Panc1 (cell line): ENCODE measurements around the gene GPX3. TPM values are rescaled to one million over a fixed set of nuclear protein-coding genes. Genes with fewer than 3 reads are reported as not detected.

Experiments used
- ATAC-seq: fragments of 200-7000 bp; cut with Tn5 transposase; 2 replicates; pipeline ENCODE4 v1.9.1; 2020; ENCODE audit warnings: mild to moderate bottlenecking, moderate library complexity
- BruUV-seq: library from RNA; stranded (reverse); fragments of 400-500 nt; replicated peaks from 2 replicates; lab custom pipeline; 2021; lab: Mats Ljungman, UMichigan
- CTCF ChIA-PET: fragments of 300-600 bp; sonication (Branson Sonifier 250); formaldehyde crosslinking; loops from one replicate; lab custom pipeline; 2022; ENCODE audit warnings: antibody characterized with exemption; lab: Charles Lee
- POLR2A ChIA-PET: fragments of 300-600 bp; sonication (Branson Sonifier 250); formaldehyde crosslinking; loops from one replicate; lab custom pipeline; 2022; ENCODE audit warnings: antibody characterized with exemption; lab: Charles Lee
- DNase-seq: peaks from one replicate; pipeline ENCODE4 v3.0.0-alpha.2; 2010; ENCODE audit warnings: low read depth, low spot score
- H3K27ac ChIP-seq: 2 replicates; pipeline ENCODE4 v1.5.1; 2011; ENCODE audit warnings: mild to moderate bottlenecking, low read length, inconsistent platforms
- H3K27me3 ChIP-seq: fragments of 200-500 bp; sonication (Bioruptor generic); 2 replicates; pipeline ENCODE4 v1.6.0; 2014; ENCODE audit warnings: low read length, inconsistent platforms; ENCODE audit not compliant: control insufficient read depth, insufficient read depth
- H3K36me3 ChIP-seq: fragments of 200-500 bp; sonication (Bioruptor generic); 2 replicates; pipeline ENCODE4 v1.5.1; 2014; ENCODE audit warnings: inconsistent platforms, mild to moderate bottlenecking, low read length, moderate library complexity; ENCODE audit not compliant: control insufficient read depth, insufficient read depth
- H3K4me1 ChIP-seq: 2 replicates; pipeline ENCODE4 v1.5.1; 2011; ENCODE audit warnings: inconsistent platforms, mild to moderate bottlenecking, low read length, moderate library complexity; ENCODE audit not compliant: control insufficient read depth, insufficient read depth
- H3K4me3 ChIP-seq, 2 experiments: 2 replicates each; pipeline ENCODE4 v1.5.1; 2011 to 2012; ENCODE audit warnings: low read depth in 2 of 2, low read length in 2 of 2, mild to moderate bottlenecking in 2 of 2, inconsistent platforms in 1 of 2, moderate library complexity in 1 of 2
- H3K9me3 ChIP-seq: fragments of 200-500 bp; sonication (Bioruptor generic); 2 replicates; pipeline ENCODE4 v1.5.1; 2014; ENCODE audit warnings: low read depth, mild to moderate bottlenecking, inconsistent platforms, low read length, moderate library complexity; ENCODE audit not compliant: control insufficient read depth, insufficient read depth
- CTCF ChIP-seq: fragments of 450-650 bp; IDR thresholded peaks from 2 replicates; pipeline ENCODE4 v1.5.1; 2017; ENCODE audit warnings: mild to moderate bottlenecking
- POLR2AphosphoS5 ChIP-seq: IDR thresholded peaks from 2 replicates; pipeline ENCODE4 v1.6.1; 2012; ENCODE audit warnings: mild to moderate bottlenecking, low read depth, low read length, moderate library complexity
- SIN3A ChIP-seq: IDR thresholded peaks from 2 replicates; pipeline ENCODE4 v1.6.1; 2012; ENCODE audit warnings: low read depth, mild to moderate bottlenecking, low read length, moderate library complexity, borderline replicate concordance; ENCODE audit not compliant: insufficient read depth
- TCF7L2 ChIP-seq: IDR thresholded peaks from 2 replicates; pipeline ENCODE4 v1.6.1; 2011; ENCODE audit warnings: mild to moderate bottlenecking, low read depth, low read length, inconsistent platforms
- in situ Hi-C: cut with HindIII; loops from 2 replicates; pipeline ENCODE4 v1.10.0; 2016; ENCODE audit warnings: low sequenced_read_pairs, low pct_unique_long_range_greater_than_20kb
- intact Hi-C: fragments of 100-400 bp; cut with micrococcal nuclease; formaldehyde crosslinking; loops from one replicate; pipeline ENCODE4 v1.10.0; 2022; ENCODE audit not compliant: unreplicated experiment
- total RNA-seq: library from RNA; stranded (reverse); gene quantifications from one replicate; pipeline ENCODE4 v1.2.1, GENCODE V29; 2021; ENCODE audit not compliant: unreplicated experiment
- TF ChIP-seq, protein P1 (sequence below), 2 experiments: IDR thresholded peaks; 2 replicates each; pipeline ENCODE4 v1.6.1; 2011 to 2012; ENCODE audit warnings: low read depth in 2 of 2, control low read depth in 1 of 2, low read length in 1 of 2, mild to moderate bottlenecking in 1 of 2, moderate library complexity in 1 of 2; ENCODE audit not compliant: insufficient read depth in 1 of 2

The GPX3 gene
- total RNA-seq, 1 experiment from 2014 or later: 8.5 TPM

DNA sequence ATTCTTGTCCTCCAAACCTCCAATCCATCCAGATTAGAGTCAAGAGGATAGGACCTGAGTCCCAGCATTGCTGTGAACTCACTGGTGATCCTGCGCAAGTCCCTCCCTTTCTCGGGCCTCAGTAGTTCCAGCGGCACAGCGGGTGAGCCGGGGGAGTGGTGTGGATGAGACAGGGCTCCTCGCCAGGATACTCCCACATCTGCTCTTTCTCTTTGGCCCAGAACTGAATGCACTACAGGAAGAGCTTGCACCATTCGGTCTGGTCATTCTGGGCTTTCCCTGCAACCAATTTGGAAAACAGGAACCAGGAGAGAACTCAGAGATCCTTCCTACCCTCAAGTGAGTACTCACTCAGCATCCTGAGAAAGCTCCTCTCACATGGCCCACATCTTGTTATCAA is 6.3 kb downstream of the GPX3 start:
- intact Hi-C loops: no loop called here
- in situ Hi-C loops: no loop called here
- POLR2A ChIA-PET: no interaction called here
- no TSS peak for BruUV-seq
- H3K4me3 ChIP-seq: no peak overlapping the region
- CTCF ChIA-PET: no interaction called here
- H3K9me3 ChIP-seq: no peaks in the 10 kb centered on the region
- H3K27me3 ChIP-seq: no peaks in the 10 kb centered on the region
- ATAC-seq (no peak), DNase-seq (no peak)
- H3K4me1 ChIP-seq: 0 out of 2 replicates have a peak, but pooled peaks cover 2% of the 10 kb centered on the region
- TF ChIP-seq POLR2AphosphoS5 (no peak), TCF7L2 (no peak), CTCF (no peak), SIN3A (no peak)
- TF ChIP-seq, protein P1, sequence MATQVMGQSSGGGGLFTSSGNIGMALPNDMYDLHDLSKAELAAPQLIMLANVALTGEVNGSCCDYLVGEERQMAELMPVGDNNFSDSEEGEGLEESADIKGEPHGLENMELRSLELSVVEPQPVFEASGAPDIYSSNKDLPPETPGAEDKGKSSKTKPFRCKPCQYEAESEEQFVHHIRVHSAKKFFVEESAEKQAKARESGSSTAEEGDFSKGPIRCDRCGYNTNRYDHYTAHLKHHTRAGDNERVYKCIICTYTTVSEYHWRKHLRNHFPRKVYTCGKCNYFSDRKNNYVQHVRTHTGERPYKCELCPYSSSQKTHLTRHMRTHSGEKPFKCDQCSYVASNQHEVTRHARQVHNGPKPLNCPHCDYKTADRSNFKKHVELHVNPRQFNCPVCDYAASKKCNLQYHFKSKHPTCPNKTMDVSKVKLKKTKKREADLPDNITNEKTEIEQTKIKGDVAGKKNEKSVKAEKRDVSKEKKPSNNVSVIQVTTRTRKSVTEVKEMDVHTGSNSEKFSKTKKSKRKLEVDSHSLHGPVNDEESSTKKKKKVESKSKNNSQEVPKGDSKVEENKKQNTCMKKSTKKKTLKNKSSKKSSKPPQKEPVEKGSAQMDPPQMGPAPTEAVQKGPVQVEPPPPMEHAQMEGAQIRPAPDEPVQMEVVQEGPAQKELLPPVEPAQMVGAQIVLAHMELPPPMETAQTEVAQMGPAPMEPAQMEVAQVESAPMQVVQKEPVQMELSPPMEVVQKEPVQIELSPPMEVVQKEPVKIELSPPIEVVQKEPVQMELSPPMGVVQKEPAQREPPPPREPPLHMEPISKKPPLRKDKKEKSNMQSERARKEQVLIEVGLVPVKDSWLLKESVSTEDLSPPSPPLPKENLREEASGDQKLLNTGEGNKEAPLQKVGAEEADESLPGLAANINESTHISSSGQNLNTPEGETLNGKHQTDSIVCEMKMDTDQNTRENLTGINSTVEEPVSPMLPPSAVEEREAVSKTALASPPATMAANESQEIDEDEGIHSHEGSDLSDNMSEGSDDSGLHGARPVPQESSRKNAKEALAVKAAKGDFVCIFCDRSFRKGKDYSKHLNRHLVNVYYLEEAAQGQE (IDR thresholded peaks at IDR 0.05; ENCODE audit: insufficient read depth in 1 of 2, low read depth in 2 of 2, low read length in 1 of 2): no peak
- no peak overlapping the region for H3K27ac ChIP-seq
- no peaks in the 10 kb centered on the region; the same call in 1 of the 2 replicates for H3K36me3 ChIP-seq

DNA sequence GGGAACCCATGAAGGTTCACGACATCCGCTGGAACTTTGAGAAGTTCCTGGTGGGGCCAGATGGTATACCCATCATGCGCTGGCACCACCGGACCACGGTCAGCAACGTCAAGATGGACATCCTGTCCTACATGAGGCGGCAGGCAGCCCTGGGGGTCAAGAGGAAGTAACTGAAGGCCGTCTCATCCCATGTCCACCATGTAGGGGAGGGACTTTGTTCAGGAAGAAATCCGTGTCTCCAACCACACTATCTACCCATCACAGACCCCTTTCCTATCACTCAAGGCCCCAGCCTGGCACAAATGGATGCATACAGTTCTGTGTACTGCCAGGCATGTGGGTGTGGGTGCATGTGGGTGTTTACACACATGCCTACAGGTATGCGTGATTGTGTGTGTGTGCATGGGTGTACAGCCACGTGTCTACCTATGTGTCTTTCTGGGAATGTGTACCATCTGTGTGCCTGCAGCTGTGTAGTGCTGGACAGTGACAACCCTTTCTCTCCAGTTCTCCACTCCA is 7.6 kb downstream of the GPX3 start:
- no peaks in the 10 kb centered on the region; the same call in 1 of the 2 replicates for H3K36me3 ChIP-seq
- ChIA-PET POLR2A (no interaction called here), CTCF (no interaction called here)
- no peak for DNase-seq
- intact Hi-C loops (no loop called here), in situ Hi-C loops (no loop called here)
- no peak overlapping the region for H3K4me3 ChIP-seq
- H3K4me1 ChIP-seq: 0 out of 2 replicates have a peak, but pooled peaks cover 2% of the 10 kb centered on the region
- no peak overlapping the region for H3K27ac ChIP-seq
- H3K27me3 ChIP-seq: no peaks in the 10 kb centered on the region
- no TSS peak for BruUV-seq
- no peak for ATAC-seq
- no peaks in the 10 kb centered on the region for H3K9me3 ChIP-seq
- TF ChIP-seq CTCF (no peak), SIN3A (no peak), TCF7L2 (no peak), POLR2AphosphoS5 (no peak)
- TF ChIP-seq, protein P1 (IDR thresholded peaks at IDR 0.05; ENCODE audit: insufficient read depth in 1 of 2, low read depth in 2 of 2, low read length in 1 of 2): no peak
